ENCODE data around the gene ZBTB8A.
"Not testable (repeated sequence)": the region's sequence is repeated elsewhere in the genome, so short reads cannot be mapped to it uniquely, and the experiment has no call there.

Gene ZBTB8A

DNA sequence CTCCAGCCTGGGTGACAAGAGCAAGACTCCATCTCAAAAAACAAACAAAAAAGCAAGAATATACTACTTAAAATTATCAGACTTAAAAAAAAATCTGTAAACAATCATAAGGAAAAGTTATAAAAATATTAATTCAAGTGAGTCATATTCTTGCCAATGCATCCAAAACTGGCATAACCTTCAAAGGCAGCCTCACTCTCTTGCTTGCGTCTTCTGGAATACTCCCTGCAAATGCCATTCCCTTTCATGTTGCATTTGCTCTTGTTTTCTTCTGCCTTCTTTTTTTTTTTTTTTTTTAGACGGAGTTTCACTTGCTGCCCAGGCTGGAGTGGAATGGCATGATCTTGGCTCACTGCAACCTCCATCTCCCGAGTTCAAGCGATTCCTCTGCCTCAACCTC lies 32.2 kb upstream of the ZBTB8A start:
- H3K27ac ChIP-seq (ENCODE audit: low read depth, low read length): no peak overlapping the region
- H3K9me3 ChIP-seq (ENCODE audit: control insufficient read depth, insufficient read depth, low read depth, low read length): no peaks in the 10 kb centered on the region
- H3K36me3 ChIP-seq (ENCODE audit: control insufficient read depth, insufficient read depth, low read length): no peaks in the 10 kb centered on the region
- no peaks in the 10 kb centered on the region for H3K4me1 ChIP-seq (ENCODE audit: control insufficient read depth, insufficient read depth, low read length)
- no peak overlapping the region for H3K4me3 ChIP-seq (ENCODE audit: low read depth, low read length)
- no peak overlapping the region for H3K9ac ChIP-seq (ENCODE audit: low read length)
- H3K27me3 ChIP-seq (ENCODE audit: control insufficient read depth, insufficient read depth, low read length): no peaks in the 10 kb centered on the region

DNA sequence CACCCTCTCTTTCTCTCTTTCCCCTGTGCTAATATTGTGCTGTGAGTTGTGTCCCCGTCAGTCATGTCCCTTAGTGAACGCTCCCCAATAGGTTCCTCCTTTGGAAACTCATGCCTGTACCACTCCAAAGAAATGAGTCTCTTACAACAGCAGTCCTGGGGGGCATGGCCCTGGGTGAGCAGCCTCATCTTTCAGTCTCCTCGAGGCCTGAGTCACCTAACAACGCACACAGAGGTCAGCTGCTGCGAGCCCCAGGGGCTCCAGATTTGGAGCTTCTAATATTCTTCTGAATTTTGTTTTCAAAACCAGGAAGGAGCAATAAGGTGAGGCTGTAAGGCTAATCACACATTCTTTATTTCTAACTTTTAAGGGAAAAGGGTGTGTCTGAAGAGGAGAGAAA lies 30.5 kb upstream of the ZBTB8A start:
- Histone ChIP-seq H3K4me1 (ENCODE audit: control insufficient read depth, insufficient read depth, low read length) (no peaks in the 10 kb centered on the region), H3K36me3 (ENCODE audit: control insufficient read depth, insufficient read depth, low read length) (no peaks in the 10 kb centered on the region), H3K27ac (ENCODE audit: low read depth, low read length) (no peak overlapping the region), H3K9me3 (ENCODE audit: control insufficient read depth, insufficient read depth, low read depth, low read length) (no peaks in the 10 kb centered on the region), H3K4me3 (ENCODE audit: low read depth, low read length) (no peak overlapping the region), H3K27me3 (ENCODE audit: control insufficient read depth, insufficient read depth, low read length) (no peaks in the 10 kb centered on the region), H3K9ac (ENCODE audit: low read length) (no peak overlapping the region)

DNA sequence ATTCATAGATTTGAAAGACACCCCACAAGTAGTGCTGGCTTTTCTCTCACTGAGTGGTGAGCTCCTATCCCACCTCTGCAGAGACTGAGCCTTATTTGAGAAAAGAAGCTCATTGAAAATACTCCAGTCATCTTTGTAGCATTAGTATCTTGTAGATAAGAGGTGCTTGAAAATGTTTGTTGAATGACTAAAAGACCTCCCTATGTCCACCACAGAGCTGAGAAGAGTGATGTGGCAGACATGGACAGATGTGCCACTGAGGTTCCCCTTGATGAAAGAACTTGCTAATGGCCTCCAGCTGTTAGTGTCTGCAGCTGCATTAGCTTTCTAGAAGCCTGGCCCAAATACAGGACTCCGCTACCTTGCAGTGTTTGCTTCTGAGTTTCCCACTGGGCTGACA lies 29.3 kb upstream of the ZBTB8A start:
- Histone ChIP-seq H3K4me1 (ENCODE audit: control insufficient read depth, insufficient read depth, low read length) (no peaks in the 10 kb centered on the region), H3K9me3 (ENCODE audit: control insufficient read depth, insufficient read depth, low read depth, low read length) (no peaks in the 10 kb centered on the region), H3K27ac (ENCODE audit: low read depth, low read length) (no peak overlapping the region), H3K4me3 (ENCODE audit: low read depth, low read length) (no peak overlapping the region), H3K27me3 (ENCODE audit: control insufficient read depth, insufficient read depth, low read length) (no peaks in the 10 kb centered on the region), H3K9ac (ENCODE audit: low read length) (no peak overlapping the region), H3K36me3 (ENCODE audit: control insufficient read depth, insufficient read depth, low read length) (no peaks in the 10 kb centered on the region)

GRCh38 chr1:32516402-32516801 lies 22.8 kb upstream of the ZBTB8A start:
- Histone ChIP-seq H3K27ac (ENCODE audit: low read depth, low read length) (no peak overlapping the region), H3K9me3 (ENCODE audit: control insufficient read depth, insufficient read depth, low read depth, low read length) (no peaks in the 10 kb centered on the region), H3K36me3 (ENCODE audit: control insufficient read depth, insufficient read depth, low read length) (no peaks in the 10 kb centered on the region), H3K27me3 (ENCODE audit: control insufficient read depth, insufficient read depth, low read length) (no peaks in the 10 kb centered on the region), H3K4me1 (ENCODE audit: control insufficient read depth, insufficient read depth, low read length) (no peaks in the 10 kb centered on the region), H3K9ac (ENCODE audit: low read length) (no peak overlapping the region), H3K4me3 (ENCODE audit: low read depth, low read length) (no peak overlapping the region)

DNA sequence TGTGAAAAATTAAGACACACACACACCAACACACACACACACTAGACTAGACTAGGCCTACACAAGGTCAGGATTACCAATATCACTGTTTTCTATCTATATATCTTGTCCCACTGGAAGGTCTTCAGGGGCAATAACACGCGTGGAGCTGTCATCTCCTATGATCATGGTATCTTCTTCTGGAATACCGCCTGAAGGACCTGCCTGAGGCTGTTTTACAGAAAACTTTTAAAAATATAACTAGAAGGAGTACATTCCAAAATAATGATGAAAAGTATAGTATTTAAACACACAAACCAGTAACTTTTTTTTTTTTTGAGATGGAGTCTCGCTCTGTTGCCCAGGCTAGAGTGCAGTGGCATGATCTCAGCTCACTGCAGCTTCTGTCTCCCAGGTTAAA lies 20.3 kb upstream of the ZBTB8A start:
- no peak overlapping the region for H3K4me3 ChIP-seq (ENCODE audit: low read depth, low read length)
- H3K9me3 ChIP-seq (ENCODE audit: control insufficient read depth, insufficient read depth, low read depth, low read length): no peaks in the 10 kb centered on the region
- no peaks in the 10 kb centered on the region for H3K36me3 ChIP-seq (ENCODE audit: control insufficient read depth, insufficient read depth, low read length)
- H3K9ac ChIP-seq (ENCODE audit: low read length): no peak overlapping the region
- no peak overlapping the region for H3K27ac ChIP-seq (ENCODE audit: low read depth, low read length)
- no peaks in the 10 kb centered on the region for H3K4me1 ChIP-seq (ENCODE audit: control insufficient read depth, insufficient read depth, low read length)
- H3K27me3 ChIP-seq (ENCODE audit: control insufficient read depth, insufficient read depth, low read length): no peaks in the 10 kb centered on the region

GRCh38 chr1:32521165-32521564 lies 18.1 kb upstream of the ZBTB8A start:
- no peaks in the 10 kb centered on the region for H3K9me3 ChIP-seq (ENCODE audit: control insufficient read depth, insufficient read depth, low read depth, low read length)
- H3K36me3 ChIP-seq (ENCODE audit: control insufficient read depth, insufficient read depth, low read length): no peaks in the 10 kb centered on the region
- H3K27ac ChIP-seq (ENCODE audit: low read depth, low read length): no peak overlapping the region
- H3K27me3 ChIP-seq (ENCODE audit: control insufficient read depth, insufficient read depth, low read length): no peaks in the 10 kb centered on the region
- no peak overlapping the region for H3K9ac ChIP-seq (ENCODE audit: low read length)
- H3K4me1 ChIP-seq (ENCODE audit: control insufficient read depth, insufficient read depth, low read length): no peaks in the 10 kb centered on the region
- H3K4me3 ChIP-seq (ENCODE audit: low read depth, low read length): peak overlapping the region; percentile 51

GRCh38 chr1:32525053-32525452 lies 14.2 kb upstream of the ZBTB8A start:
- H3K27ac ChIP-seq (ENCODE audit: low read depth, low read length): no peak overlapping the region
- no peaks in the 10 kb centered on the region for H3K9me3 ChIP-seq (ENCODE audit: control insufficient read depth, insufficient read depth, low read depth, low read length)
- H3K36me3 ChIP-seq (ENCODE audit: control insufficient read depth, insufficient read depth, low read length): no peaks in the 10 kb centered on the region
- no peaks in the 10 kb centered on the region for H3K27me3 ChIP-seq (ENCODE audit: control insufficient read depth, insufficient read depth, low read length)
- H3K4me1 ChIP-seq (ENCODE audit: control insufficient read depth, insufficient read depth, low read length): no peaks in the 10 kb centered on the region
- H3K4me3 ChIP-seq (ENCODE audit: low read depth, low read length): no peak overlapping the region
- no peak overlapping the region for H3K9ac ChIP-seq (ENCODE audit: low read length)

- H3K9ac ChIP-seq (ENCODE audit: low read length): no peak overlapping the region
- H3K4me1 ChIP-seq (ENCODE audit: control insufficient read depth, insufficient read depth, low read length): no peaks in the 10 kb centered on the region
- H3K36me3 ChIP-seq (ENCODE audit: control insufficient read depth, insufficient read depth, low read length): no peaks in the 10 kb centered on the region
- H3K27ac ChIP-seq (ENCODE audit: low read depth, low read length): no peak overlapping the region
- H3K9me3 ChIP-seq (ENCODE audit: control insufficient read depth, insufficient read depth, low read depth, low read length): no peaks in the 10 kb centered on the region
- no peak overlapping the region for H3K4me3 ChIP-seq (ENCODE audit: low read depth, low read length)
- no peaks in the 10 kb centered on the region for H3K27me3 ChIP-seq (ENCODE audit: control insufficient read depth, insufficient read depth, low read length)
Observed at GRCh38 chr1:32525661-32526444, 13.4 kb upstream of the ZBTB8A start.

DNA sequence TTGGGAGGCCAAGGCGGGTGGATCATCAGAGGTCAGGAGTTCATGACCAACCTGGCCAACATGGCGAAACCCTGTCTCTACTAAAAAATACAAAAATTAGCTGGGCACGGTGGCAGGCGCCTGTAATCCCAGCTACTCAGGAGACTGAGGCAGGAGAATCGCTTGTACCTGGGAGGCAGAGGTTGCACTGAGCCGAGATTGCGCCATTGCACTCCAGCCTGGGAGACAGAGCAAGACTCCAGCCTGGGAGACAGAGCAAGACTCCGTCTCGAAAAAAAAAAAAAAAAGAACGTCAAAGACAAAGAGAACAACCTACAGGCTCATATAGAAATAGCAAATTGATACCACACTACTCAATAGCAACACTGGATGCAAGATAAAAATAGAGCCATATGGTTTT lies 10.7 kb upstream of the ZBTB8A start:
- H3K9me3 ChIP-seq (ENCODE audit: control insufficient read depth, insufficient read depth, low read depth, low read length); H3K27ac ChIP-seq (ENCODE audit: low read depth, low read length); H3K4me3 ChIP-seq (ENCODE audit: low read depth, low read length); H3K27me3 ChIP-seq (ENCODE audit: control insufficient read depth, insufficient read depth, low read length); H3K36me3 ChIP-seq (ENCODE audit: control insufficient read depth, insufficient read depth, low read length); H3K4me1 ChIP-seq (ENCODE audit: control insufficient read depth, insufficient read depth, low read length); H3K9ac ChIP-seq (ENCODE audit: low read length): not testable (repeated sequence)

- Histone ChIP-seq H3K4me1 (ENCODE audit: control insufficient read depth, insufficient read depth, low read length) (peaks cover 3% of the 10 kb centered on the region), H3K9ac (ENCODE audit: low read length) (no peak overlapping the region), H3K36me3 (ENCODE audit: control insufficient read depth, insufficient read depth, low read length) (no peaks in the 10 kb centered on the region), H3K27ac (ENCODE audit: low read depth, low read length) (no peak overlapping the region), H3K4me3 (ENCODE audit: low read depth, low read length) (no peak overlapping the region), H3K9me3 (ENCODE audit: control insufficient read depth, insufficient read depth, low read depth, low read length) (no peaks in the 10 kb centered on the region), H3K27me3 (ENCODE audit: control insufficient read depth, insufficient read depth, low read length) (no peaks in the 10 kb centered on the region)
Observed at GRCh38 chr1:32533792-32534327, 5.4 kb upstream of the ZBTB8A start.

GRCh38 chr1:32536117-32536516 lies 3.1 kb upstream of the ZBTB8A start:
- H3K36me3 ChIP-seq (ENCODE audit: control insufficient read depth, insufficient read depth, low read length): no peaks in the 10 kb centered on the region
- peaks cover 11% of the 10 kb centered on the region for H3K4me1 ChIP-seq (ENCODE audit: control insufficient read depth, insufficient read depth, low read length)
- no peaks in the 10 kb centered on the region for H3K27me3 ChIP-seq (ENCODE audit: control insufficient read depth, insufficient read depth, low read length)
- no peak overlapping the region for H3K4me3 ChIP-seq (ENCODE audit: low read depth, low read length)
- H3K27ac ChIP-seq (ENCODE audit: low read depth, low read length): no peak overlapping the region
- no peaks in the 10 kb centered on the region for H3K9me3 ChIP-seq (ENCODE audit: control insufficient read depth, insufficient read depth, low read depth, low read length)
- no peak overlapping the region for H3K9ac ChIP-seq (ENCODE audit: low read length)
